GM10847 (cell line): ENCODE measurements around the gene TAS1R3.

Source experiments
- POLR2A ChIP-seq: IDR thresholded peaks from 2 replicates; pipeline ENCODE4 v1.6.1; 2011; ENCODE audit not compliant: insufficient read length; ENCODE audit errors: extremely low read depth

TAS1R3 gene

GRCh38 chr1:1311107-1312104 lies 19.7 kb upstream of the TAS1R3 start:
- TF ChIP-seq POLR2A = no peak

- TF ChIP-seq POLR2A = no peak
Observed at GRCh38 chr1:1312450-1313314, 18.4 kb upstream of the TAS1R3 start.

- no peak for TF ChIP-seq POLR2A
Observed at GRCh38 chr1:1313500-1314236, 17.4 kb upstream of the TAS1R3 start.

GRCh38 chr1:1314237-1314586 lies 16.9 kb upstream of the TAS1R3 start:
- no peak for TF ChIP-seq POLR2A

- no peak for TF ChIP-seq POLR2A
Observed at GRCh38 chr1:1314678-1315335, 16.3 kb upstream of the TAS1R3 start.

GRCh38 chr1:1315435-1315954 lies 15.6 kb upstream of the TAS1R3 start:
- no peak for TF ChIP-seq POLR2A

- no peak for TF ChIP-seq POLR2A
Observed at GRCh38 chr1:1317420-1317819, 13.7 kb upstream of the TAS1R3 start.

- no peak for TF ChIP-seq POLR2A
Observed at GRCh38 chr1:1318131-1318652, 12.9 kb upstream of the TAS1R3 start.

- no peak for TF ChIP-seq POLR2A
Observed at GRCh38 chr1:1318777-1319645, 12.1 kb upstream of the TAS1R3 start.

GRCh38 chr1:1319646-1319941 lies 11.5 kb upstream of the TAS1R3 start:
- no peak for TF ChIP-seq POLR2A

- no peak for TF ChIP-seq POLR2A
Observed at GRCh38 chr1:1320666-1321448, 10.2 kb upstream of the TAS1R3 start.

- no peak for TF ChIP-seq POLR2A
Observed at GRCh38 chr1:1321477-1321876, 9.6 kb upstream of the TAS1R3 start.

- no peak for TF ChIP-seq POLR2A
Observed at GRCh38 chr1:1322418-1322817, 8.7 kb upstream of the TAS1R3 start.
